H1 (cell line): ENCODE results near the gene ACADVL. TPM values are rescaled to one million over a fixed set of nuclear protein-coding genes. Genes with fewer than 3 reads are reported as not detected.

Experiments used
- CTCF ChIA-PET: fragments of 300-600 bp; sonication (Branson Sonifier 250); formaldehyde crosslinking; loops from one replicate; lab custom pipeline; 2021; ENCODE audit not compliant: partially characterized antibody; lab: Charles Lee
- POLR2A ChIA-PET: fragments of 300-600 bp; sonication (Branson Sonifier 250); formaldehyde crosslinking; loops from one replicate; lab custom pipeline; 2021; ENCODE audit warnings: inconsistent platforms; ENCODE audit not compliant: partially characterized antibody; lab: Charles Lee
- DNase-seq, 2 experiments: peaks; one replicate each; pipeline versions ENCODE4 v3.0.0 to v3.0.0-alpha.2; 2010 to 2022; ENCODE audit warnings: low spot score in 2 of 2, low read depth in 1 of 2, mixed read lengths in 1 of 2
- FAIRE-seq: peaks from 2 replicates; lab custom pipeline; 2011; peaks lifted over from hg19 to GRCh38; lab: Jason Lieb, UNC
- H2AFZ ChIP-seq: 2 replicates; pipeline ENCODE4 v1.8.1; 2012; ENCODE audit warnings: low read length, inconsistent platforms
- H2AK5ac ChIP-seq: 2 replicates; pipeline ENCODE4 v1.6.1; 2013; ENCODE audit warnings: low read depth, low read length
- H2BK120ac ChIP-seq: replicated peaks from 2 replicates; pipeline ENCODE3; 2013; ENCODE audit warnings: low read depth, low read length, inconsistent platforms
- H2BK12ac ChIP-seq: 2 replicates; pipeline ENCODE4 v1.6.1; 2013; ENCODE audit warnings: low read depth, low read length
- H2BK15ac ChIP-seq: 2 replicates; pipeline ENCODE4 v1.6.1; 2013; ENCODE audit warnings: low read length
- H2BK20ac ChIP-seq: 2 replicates; pipeline ENCODE4 v1.6.1; 2013; ENCODE audit warnings: low read length
- H2BK5ac ChIP-seq: 2 replicates; pipeline ENCODE4 v1.6.1; 2013; ENCODE audit warnings: low read depth, low read length
- H3K14ac ChIP-seq: 2 replicates; pipeline ENCODE4 v1.6.1; 2013; ENCODE audit warnings: inconsistent platforms; ENCODE audit not compliant: insufficient read length
- H3K18ac ChIP-seq: 2 replicates; pipeline ENCODE4 v1.6.1; 2013; ENCODE audit warnings: low read length; ENCODE audit errors: extremely low read depth
- H3K23ac ChIP-seq: 2 replicates; pipeline ENCODE4 v1.6.1; 2013; ENCODE audit warnings: inconsistent platforms; ENCODE audit not compliant: insufficient read length
- H3K23me2 ChIP-seq: 2 replicates; pipeline ENCODE4 v1.6.1; 2013; ENCODE audit warnings: low read depth, low read length
- H3K27ac ChIP-seq: 2 replicates; pipeline ENCODE4 v1.6.1; 2011; ENCODE audit warnings: low read depth, low read length, inconsistent platforms
- H3K27me3 ChIP-seq, 4 experiments: replicated peaks in 1 of 4; 1 replicate in 1 of 4; 2 replicates in 3 of 4; pipeline versions ENCODE4 v1.6.1 to v1.8.1; 2011 to 2013; ENCODE audit warnings: low read length in 3 of 4, mild to moderate bottlenecking in 3 of 4, inconsistent platforms in 2 of 4, mixed read lengths in 2 of 4, moderate library complexity in 1 of 4; ENCODE audit not compliant: control insufficient read depth in 3 of 4, insufficient read depth in 3 of 4; ENCODE audit errors: extremely low read depth in 1 of 4
- H3K36me3 ChIP-seq, 4 experiments: 2 replicates each; pipeline versions ENCODE4 v1.6.1 to v1.8.1; 2011 to 2013; ENCODE audit warnings: mild to moderate bottlenecking in 4 of 4, low read length in 3 of 4, moderate library complexity in 2 of 4, control low read depth in 1 of 4, inconsistent platforms in 1 of 4; ENCODE audit not compliant: insufficient read depth in 4 of 4, control insufficient read depth in 2 of 4
- H3K4ac ChIP-seq: replicated peaks from 2 replicates; pipeline ENCODE3; 2013; ENCODE audit warnings: low read length, low read depth, mixed read lengths, inconsistent platforms; ENCODE audit not compliant: insufficient read length
- H3K4me1 ChIP-seq, 4 experiments: replicated peaks in 1 of 4; 1 replicate in 1 of 4; 2 replicates in 3 of 4; pipeline versions ENCODE4 v1.6.1 to v1.8.1; 2011 to 2013; ENCODE audit warnings: low read length in 3 of 4, inconsistent platforms in 2 of 4, mixed read lengths in 1 of 4; ENCODE audit not compliant: insufficient read depth in 4 of 4, control insufficient read depth in 3 of 4
- H3K4me2 ChIP-seq, 2 experiments: 2 replicates each; pipeline versions ENCODE4 v1.6.1 to v1.8.1; 2011 to 2013; ENCODE audit warnings: low read depth in 2 of 2, low read length in 2 of 2, control low read depth in 1 of 2, inconsistent platforms in 1 of 2, mild to moderate bottlenecking in 1 of 2; ENCODE audit not compliant: insufficient read depth in 1 of 2
- H3K4me3 ChIP-seq, 4 experiments: fragments of 200-600, 300-600 bp in 1 of 4; sonication (generic), shearing (Covaris generic), sonication (Bioruptor Twin) in 1 of 4; 2 replicates each; pipeline versions ENCODE4 v1.5.1 to v1.8.1; 2011 to 2016; ENCODE audit warnings: low read length in 4 of 4, low read depth in 3 of 4, control low read depth in 2 of 4, inconsistent platforms in 2 of 4, mild to moderate bottlenecking in 2 of 4, mixed read lengths in 1 of 4, moderate library complexity in 1 of 4; ENCODE audit not compliant: insufficient read depth in 2 of 4; ENCODE audit errors: extremely low read depth in 1 of 4
- H3K56ac ChIP-seq: replicated peaks from 2 replicates; pipeline ENCODE3; 2013; ENCODE audit warnings: low read depth, mild to moderate bottlenecking, mixed read lengths, low read length, inconsistent platforms; ENCODE audit not compliant: insufficient read length
- H3K79me1 ChIP-seq: 2 replicates; pipeline ENCODE4 v1.6.1; 2013; ENCODE audit warnings: low read depth, low read length, control low read depth
- H3K79me2 ChIP-seq, 2 experiments: 2 replicates each; pipeline versions ENCODE4 v1.6.1 to v1.8.1; 2012 to 2013; ENCODE audit warnings: low read length in 2 of 2, mild to moderate bottlenecking in 2 of 2, inconsistent platforms in 1 of 2; ENCODE audit not compliant: insufficient read depth in 2 of 2, control insufficient read depth in 1 of 2
- H3K9ac ChIP-seq, 4 experiments: replicated peaks in 1 of 4; 1 replicate in 1 of 4; 2 replicates in 3 of 4; pipeline versions ENCODE4 v1.6.1 to v1.8.1; 2011 to 2013; ENCODE audit warnings: low read depth in 3 of 4, low read length in 3 of 4, control low read depth in 2 of 4, mild to moderate bottlenecking in 2 of 4, moderate library complexity in 2 of 4, inconsistent platforms in 1 of 4; ENCODE audit errors: extremely low read depth in 1 of 4
- H3K9me3 ChIP-seq, 2 experiments: 2 replicates each; pipeline versions ENCODE4 v1.6.1 to v1.8.1; 2012 to 2013; ENCODE audit warnings: mild to moderate bottlenecking in 2 of 2, moderate library complexity in 2 of 2, control low read depth in 1 of 2, inconsistent platforms in 1 of 2, low read depth in 1 of 2, low read length in 1 of 2, mixed read lengths in 1 of 2; ENCODE audit not compliant: insufficient read depth in 2 of 2
- H4K20me1 ChIP-seq, 2 experiments: replicated peaks in 1 of 2; 2 replicates each; pipeline versions ENCODE3 to v1.8.1; 2011 to 2013; ENCODE audit warnings: inconsistent platforms in 2 of 2, low read length in 2 of 2, mild to moderate bottlenecking in 1 of 2; ENCODE audit not compliant: insufficient read depth in 2 of 2, control insufficient read depth in 1 of 2
- H4K5ac ChIP-seq: 2 replicates; pipeline ENCODE4 v1.6.1; 2013; ENCODE audit warnings: low read length, low read depth, mixed read lengths, inconsistent platforms; ENCODE audit not compliant: insufficient read length
- H4K8ac ChIP-seq: 2 replicates; pipeline ENCODE4 v1.8.0; 2013; ENCODE audit warnings: mild to moderate bottlenecking, moderate library complexity, low read length, inconsistent platforms; ENCODE audit not compliant: insufficient read depth; ENCODE audit errors: extremely low read depth
- H4K91ac ChIP-seq: replicated peaks from 2 replicates; pipeline ENCODE3; 2013; ENCODE audit warnings: low read length, mixed read lengths, inconsistent platforms; ENCODE audit not compliant: insufficient read length
- GABPA ChIP-seq: IDR thresholded peaks from 2 replicates; pipeline ENCODE4 v1.6.1; 2011; ENCODE audit warnings: mild to moderate bottlenecking, low read length, moderate library complexity, borderline replicate concordance; ENCODE audit not compliant: insufficient read depth
- HDAC2 ChIP-seq, 2 experiments: fragments of 300-600 bp in 1 of 2; sonication (generic) in 1 of 2; IDR thresholded peaks; 2 replicates each; pipeline ENCODE4 v1.6.1; 2011 to 2012; ENCODE audit warnings: low read depth in 2 of 2, low read length in 2 of 2, mild to moderate bottlenecking in 2 of 2, moderate library complexity in 2 of 2, borderline replicate concordance in 1 of 2, inconsistent platforms in 1 of 2
- POLR2A ChIP-seq, 2 experiments: IDR thresholded peaks; 1 replicate in 1 of 2; 2 replicates in 1 of 2; pipeline ENCODE4 v1.6.1; 2011; ENCODE audit warnings: low read depth in 2 of 2, low read length in 2 of 2, mild to moderate bottlenecking in 2 of 2; ENCODE audit errors: control extremely low read depth in 1 of 2
- POLR2AphosphoS5 ChIP-seq: IDR thresholded peaks from 2 replicates; pipeline ENCODE4 v1.6.1; 2011; ENCODE audit warnings: low read depth, low read length
- RBBP5 ChIP-seq: IDR thresholded peaks from 2 replicates; pipeline ENCODE4 v1.7.1; 2012; ENCODE audit warnings: low read depth, mild to moderate bottlenecking, inconsistent platforms, low read length, moderate library complexity, borderline replicate concordance
- SAP30 ChIP-seq: fragments of 300-600 bp; sonication (generic); IDR thresholded peaks from 2 replicates; pipeline ENCODE4 v1.7.1; 2012; ENCODE audit warnings: low read length, moderate library complexity, mild to moderate bottlenecking, inconsistent platforms; ENCODE audit not compliant: insufficient read depth, insufficient replicate concordance
- SIX5 ChIP-seq: IDR thresholded peaks from 2 replicates; pipeline ENCODE4 v1.6.1; 2011; ENCODE audit warnings: mild to moderate bottlenecking, low read depth, low read length
- SRF ChIP-seq: IDR thresholded peaks from 2 replicates; pipeline ENCODE4 v1.6.1; 2011; ENCODE audit warnings: mild to moderate bottlenecking, low read depth, low read length, moderate library complexity
- TAF7 ChIP-seq: optimal IDR thresholded peaks from 2 replicates; pipeline ENCODE3; 2011; ENCODE audit warnings: low read depth, mild to moderate bottlenecking, inconsistent platforms, low read length, moderate library complexity, borderline replicate concordance
- WGBS, 2 experiments: shearing (Covaris generic) in 1 of 2; methylation state at CpG; one replicate each; pipeline versions ENCODE4 v1.1.6 to v1.1.7; 2013 to 2015; ENCODE audit warnings: low lambda C conversion rate in 2 of 2, mixed read lengths in 2 of 2, inconsistent platforms in 1 of 2, low coverage in 1 of 2, missing lambda C conversion rate in 1 of 2; ENCODE audit not compliant: insufficient replicate concordance in 2 of 2, insufficient coverage in 1 of 2, insufficient read length in 1 of 2; ENCODE audit errors: extremely low coverage in 1 of 2, missing lambda C conversion rate in 1 of 2; 5-methylcytosine and 5-hydroxymethylcytosine counted together
- polyA plus RNA-seq, 7 experiments: library from polyadenylated mRNA; depleted of rRNA in 3 of 7; stranded (reverse) in 5 of 7; unstranded in 2 of 7; fragments of >200 nt in 5 of 7; fragments of 200-250 nt in 2 of 7; gene quantifications; 1 replicate in 5 of 7; 2 replicates in 1 of 7; 4 replicates in 1 of 7; pipeline versions ENCODE4 v1.2.1 to v1.2.3, GENCODE V29; 2011 to 2013; ENCODE audit warnings: missing spikeins in 2 of 7, mixed read lengths in 2 of 7
- total RNA-seq: library from RNA; stranded (reverse); fragmentation: NEBNext Ultra II Directional; extraction: Animal tissue kit (Norgen Biotek cat#: 25700); gene quantifications from 2 replicates; pipeline ENCODE4 v1.2.1, GENCODE V29; 2021
- TF ChIP-seq, protein P1 (sequence below): IDR thresholded peaks from 2 replicates; pipeline ENCODE4 v1.6.1; 2012; ENCODE audit warnings: inconsistent platforms

ACADVL gene
- total and polyA plus RNA-seq, 2 of the 8 experiments (the other 6 are each of a cell fraction or from before 2014, with no cell fraction given): 181 to 231 TPM

DNA sequence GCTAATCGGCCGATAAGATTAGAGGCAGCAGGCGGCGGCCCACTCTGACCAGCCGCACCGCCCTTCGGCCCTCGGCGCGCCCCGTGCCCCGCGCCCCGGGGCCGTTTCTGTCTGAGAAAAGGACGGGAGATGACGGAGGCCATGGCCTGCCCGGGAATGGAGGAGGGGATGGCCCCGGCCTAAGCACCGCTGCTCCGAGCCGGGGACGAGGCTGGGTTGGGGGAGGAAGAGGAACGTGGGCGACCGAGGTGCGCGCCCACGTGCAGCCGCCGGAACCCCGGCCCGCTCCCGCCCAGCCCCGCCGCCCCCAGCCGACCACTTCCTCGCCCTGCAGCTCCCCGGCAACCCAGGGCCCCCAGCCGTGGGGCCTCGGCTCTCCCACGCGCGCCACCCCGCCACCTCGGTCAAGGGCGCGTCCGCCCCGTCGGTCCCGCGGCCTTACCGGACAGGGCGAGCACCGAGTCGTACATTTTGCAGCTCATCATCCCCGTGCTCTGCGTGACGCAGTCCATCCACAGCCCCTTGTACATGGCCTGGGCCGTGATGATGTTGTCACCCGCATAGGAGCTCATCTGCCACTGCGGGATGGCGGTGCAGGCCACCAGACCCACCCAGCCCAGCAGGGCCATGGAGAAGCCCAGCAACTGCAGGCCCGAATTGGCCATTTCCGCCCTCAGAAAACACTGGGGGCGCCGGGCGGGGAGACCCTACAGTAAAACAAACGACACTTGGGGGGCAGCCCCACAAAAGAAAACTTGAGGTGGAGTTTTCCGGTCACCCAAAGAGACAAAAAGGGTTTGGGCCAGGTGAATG lies 41.8 kb downstream of the ACADVL start:
- H2AFZ ChIP-seq: no peak overlapping the region
- peak overlapping the region; percentile 94 to 98 (median 98) for H3K9ac ChIP-seq
- TF ChIP-seq SAP30 (peak; percentile 68), SRF (no peak), SIX5 (no peak), POLR2AphosphoS5 (peak; percentile 99), POLR2A (IDR thresholded peaks at IDR 0.05; ENCODE audit: control extremely low read depth in 1 of 2, low read depth in 2 of 2, low read length in 2 of 2) (peak; percentile 12 to 91), TAF7 (peak; percentile 70), HDAC2 (IDR thresholded peaks at IDR 0.05; ENCODE audit: borderline replicate concordance in 1 of 2, low read depth in 2 of 2, low read length in 2 of 2) (0 out of 4 replicates have a peak, but pooled peaks of 1 of the 2 experiments have one; percentile 32), RBBP5 (peak; percentile 10; the same call in 1 of the 2 replicates), GABPA (no peak)
- TF ChIP-seq, protein P1, sequence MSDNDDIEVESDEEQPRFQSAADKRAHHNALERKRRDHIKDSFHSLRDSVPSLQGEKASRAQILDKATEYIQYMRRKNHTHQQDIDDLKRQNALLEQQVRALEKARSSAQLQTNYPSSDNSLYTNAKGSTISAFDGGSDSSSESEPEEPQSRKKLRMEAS: peak; percentile 21

More for the DNA sequence above, 41.8 kb downstream of the ACADVL start:
- Histone ChIP-seq H3K79me1 (peaks cover 9% of the 10 kb centered on the region), H3K9me3 (no peaks in the 10 kb centered on the region), H3K27me3 (no peaks in the 10 kb centered on the region), H2BK15ac (no peak overlapping the region), H2BK20ac (no peak overlapping the region), H3K14ac (peak overlapping the region; percentile 73), H3K36me3 (peaks cover 0 to 31% (median 12%) of the 10 kb centered on the region in 4 experiments; a peak in 5 of 8 replicates), H3K27ac (peak overlapping the region; percentile 91), H2BK5ac (peak overlapping the region; percentile 98), H2BK120ac (no peak overlapping the region), H2BK12ac (peak overlapping the region; percentile 98), H3K79me2 (peaks cover 0 to 31% of the 10 kb centered on the region in 2 experiments; a peak in 2 of 4 replicates), H3K4me3 (peak overlapping the region; percentile 93 to 98 (median 96)), H4K20me1 (peaks cover 6 to 11% of the 10 kb centered on the region in 2 experiments), H3K4me2 (peak overlapping the region; percentile 91 to 97), H3K56ac (peak overlapping the region; percentile 61), H4K5ac (peak overlapping the region; percentile 67), H3K23ac (no peak overlapping the region), H3K4ac (peak overlapping the region; percentile 96), H2AK5ac (peak overlapping the region; percentile 99; the same call in 1 of the 2 replicates), H3K4me1 (peaks cover 5 to 15% (median 6%) of the 10 kb centered on the region in 4 experiments; a peak in 6 of 7 replicates), H4K8ac (peak overlapping the region; percentile 98), H3K23me2 (peaks cover 13% of the 10 kb centered on the region), H3K18ac (peak overlapping the region; percentile 87), H4K91ac (peak overlapping the region; percentile 95)
- FAIRE-seq: no peak
- DNase-seq: peak in 1 of 2 experiments; percentile 60
- 1% methylated on average over 50 of the region's 71 CpGs; no CpG with 5 or more reads in 1 of the 2 experiments for WGBS, 2 experiments
- ChIA-PET CTCF (interaction anchor here (1.0 to 1.5 kb wide), 3 partner anchors 10 to 48 kb away, joined by 3 to 4 read pairs (median 4); partner anchors contain the start of gene CTDNEP1), POLR2A (interaction anchor here (0.5 to 13.7 kb wide), 24 partner anchors 9 to 663 kb away, joined by 3 to 159 read pairs (median 6); partner anchors contain the start of genes ACADVL, CTDNEP1, DLG4 and DVL2)
